NOMO-1 treated with DMSO at 0.1 percent for 48 hours (cell line): ENCODE results near the gene GRPEL1.

ENCODE experiments used
- DNase-seq: peaks from one replicate; lab custom pipeline; 2025; ENCODE audit not compliant: unreplicated experiment; lab: John Stamatoyannopoulos, UW

GRPEL1 gene

DNA sequence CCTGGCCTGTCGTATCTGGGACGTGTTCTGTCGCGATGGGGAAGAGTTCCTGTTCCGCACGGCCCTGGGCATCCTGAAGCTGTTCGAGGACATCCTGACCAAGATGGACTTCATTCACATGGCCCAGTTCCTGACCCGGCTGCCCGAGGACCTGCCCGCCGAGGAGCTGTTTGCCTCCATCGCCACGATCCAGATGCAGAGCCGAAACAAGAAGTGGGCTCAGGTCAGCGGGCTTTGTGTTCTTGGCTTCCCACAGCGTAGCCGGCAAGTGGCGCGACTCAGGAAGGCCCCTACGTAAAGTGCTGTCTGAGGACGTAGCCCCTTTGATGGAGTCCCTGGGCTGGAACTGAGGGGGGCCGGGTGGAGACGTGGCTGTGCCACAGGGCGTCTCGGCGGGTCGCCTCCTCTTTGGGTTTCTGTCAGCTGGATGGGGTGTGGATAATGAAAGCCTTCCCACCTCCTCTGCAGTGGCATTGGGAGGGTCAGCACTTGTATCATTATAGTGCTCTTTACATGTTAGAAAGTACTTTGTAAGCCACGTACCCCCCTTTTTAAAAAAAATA lies 42.7 kb downstream of the GRPEL1 start:
- DNase-seq: no peak

DNA sequence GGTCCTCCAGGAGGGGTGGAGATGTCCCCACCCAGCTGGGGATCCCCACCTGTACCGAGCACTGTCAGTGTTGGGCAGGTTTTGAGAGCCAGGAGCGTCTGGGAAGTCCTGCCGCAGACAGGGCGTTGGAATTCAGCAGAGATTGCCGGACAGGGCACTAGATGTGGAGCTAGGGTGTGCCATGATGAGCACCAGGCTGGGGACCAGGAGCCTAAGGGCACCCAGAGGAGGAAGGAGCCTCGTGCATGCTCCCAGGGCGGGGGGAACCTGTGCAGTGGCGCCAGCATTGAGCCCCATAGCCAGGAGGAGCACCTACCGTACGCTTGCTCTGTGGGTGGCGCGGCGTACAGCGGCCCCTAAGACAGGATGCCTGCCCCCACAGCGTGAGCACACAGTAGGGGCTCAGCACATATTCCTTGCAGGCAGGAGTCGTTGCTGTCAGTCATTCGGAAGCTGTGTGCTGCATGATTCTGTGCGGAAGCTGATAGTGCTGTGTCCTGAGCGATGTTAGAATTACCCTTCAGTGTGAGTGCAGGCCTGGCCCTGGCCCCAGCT lies 43.5 kb downstream of the GRPEL1 start:
- no peak for DNase-seq

- no peak for DNase-seq
These were observed 44.0 kb downstream of the GRPEL1 start for GRCh38 chr4:7023901-7024300.

DNA sequence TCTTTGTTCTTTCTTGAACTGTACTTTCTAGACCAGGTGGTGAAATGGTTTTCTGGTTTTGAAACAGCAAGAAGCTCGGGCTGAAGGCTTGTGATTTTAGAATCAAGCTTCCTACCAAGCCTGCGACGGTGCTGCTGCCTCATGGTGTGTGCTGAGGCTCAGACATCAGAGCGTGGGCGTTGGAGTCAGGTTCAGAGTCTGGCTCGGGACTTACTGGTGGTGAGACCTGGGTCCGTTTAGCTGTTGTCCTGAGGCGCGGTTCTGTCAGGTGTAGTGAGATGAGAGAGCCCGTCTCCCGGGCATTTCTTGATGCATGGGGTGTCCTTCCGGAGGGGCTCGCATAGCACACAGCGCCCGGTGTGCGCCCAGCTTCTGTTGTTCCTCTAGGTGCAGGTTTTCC lies 44.4 kb downstream of the GRPEL1 start:
- no peak for DNase-seq

DNA sequence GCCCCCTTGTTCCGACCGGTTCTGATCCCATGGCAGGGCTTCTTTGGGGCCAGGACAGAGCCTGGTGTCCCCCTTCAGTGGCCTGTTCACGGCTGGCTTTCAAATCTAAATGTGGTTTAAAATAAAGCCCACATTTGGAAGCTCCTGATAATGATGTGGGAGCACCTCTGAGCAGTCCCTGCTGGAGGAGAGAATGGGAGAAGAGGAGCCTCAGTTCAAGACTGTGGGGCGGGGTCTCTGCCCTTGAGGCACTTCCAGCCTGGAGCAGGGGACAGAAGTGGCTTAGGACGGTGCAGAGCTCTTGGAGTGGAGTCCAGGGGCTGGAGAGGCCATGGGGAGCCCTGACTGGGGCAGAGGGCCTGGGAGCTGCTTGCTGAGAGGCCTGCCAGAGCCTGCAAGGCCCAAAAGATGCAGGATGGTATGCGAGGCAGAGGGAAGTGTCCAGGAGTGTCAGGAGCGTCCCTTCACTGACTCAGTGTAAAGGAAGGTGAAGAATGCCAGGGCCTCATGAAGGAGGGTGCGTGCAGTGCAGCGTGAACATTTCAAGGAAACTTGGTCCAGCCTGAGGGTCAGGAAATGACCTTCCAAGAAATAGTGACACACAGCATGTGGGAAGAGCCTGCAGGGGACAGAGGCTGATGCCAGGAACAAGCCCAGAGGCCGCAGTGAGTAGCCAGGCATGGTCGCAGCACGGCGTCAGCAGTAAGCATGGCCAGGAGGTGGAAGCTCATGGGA lies 45.8 kb downstream of the GRPEL1 start:
- no peak for DNase-seq

- no peak for DNase-seq
These were observed 46.5 kb downstream of the GRPEL1 start for GRCh38 chr4:7021355-7021754.

GRCh38 chr4:7020856-7021255 lies 47.0 kb downstream of the GRPEL1 start:
- DNase-seq: no peak

- no peak for DNase-seq
These were observed 47.6 kb downstream of the GRPEL1 start for GRCh38 chr4:7020290-7020689.

DNA sequence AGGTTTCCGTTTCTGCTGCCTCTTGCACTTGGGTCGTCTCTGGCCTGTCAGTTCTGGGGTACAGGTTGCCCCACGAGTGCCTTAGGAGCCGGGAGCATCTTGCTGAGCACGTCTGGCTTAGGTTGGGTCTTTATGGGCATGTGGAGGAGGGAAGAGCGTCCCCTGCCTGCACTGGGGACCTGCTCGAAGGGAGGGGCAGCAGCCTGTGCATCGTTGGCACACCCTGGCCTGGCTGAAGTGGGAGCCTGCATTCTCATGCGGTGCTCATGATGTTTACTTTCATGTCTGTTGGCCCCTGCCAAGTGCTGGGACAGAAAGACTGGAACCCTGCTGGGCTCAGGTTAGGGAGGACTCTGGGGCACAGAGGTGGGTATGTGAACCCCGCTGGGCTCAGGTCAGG lies 48.5 kb downstream of the GRPEL1 start:
- no peak for DNase-seq

- no peak for DNase-seq
These were observed 49.6 kb downstream of the GRPEL1 start for GRCh38 chr4:7018281-7018680.

DNA sequence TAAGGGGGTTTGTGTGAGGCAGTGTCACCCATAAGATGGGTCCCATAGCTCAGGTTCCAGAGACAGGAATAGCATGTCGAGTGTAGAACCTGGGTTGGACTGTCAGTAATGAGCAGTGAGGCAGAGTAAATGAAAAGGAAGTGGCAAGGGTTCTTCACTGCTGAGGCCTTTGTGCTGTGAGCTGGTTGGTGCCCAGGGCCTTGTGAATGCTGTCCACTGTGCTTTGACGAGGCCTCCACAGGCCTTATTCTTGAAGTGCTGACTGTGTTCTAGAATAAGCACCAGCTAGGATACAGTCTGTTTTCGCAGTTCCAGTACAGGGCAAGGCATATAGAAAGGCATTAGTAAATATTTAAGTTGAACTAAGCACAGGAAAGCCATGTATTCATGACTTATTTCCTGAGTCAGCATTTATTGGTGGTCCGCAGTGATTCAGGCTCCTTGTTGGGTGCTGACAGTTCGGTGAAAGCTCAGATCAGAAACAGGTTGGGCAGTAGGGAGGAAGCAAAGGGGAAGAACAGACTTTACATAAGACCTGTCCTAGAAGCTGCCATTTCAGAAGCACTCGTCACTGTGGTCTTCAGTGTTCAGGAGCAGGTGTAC lies 50.3 kb downstream of the GRPEL1 start:
- no peak for DNase-seq

DNA sequence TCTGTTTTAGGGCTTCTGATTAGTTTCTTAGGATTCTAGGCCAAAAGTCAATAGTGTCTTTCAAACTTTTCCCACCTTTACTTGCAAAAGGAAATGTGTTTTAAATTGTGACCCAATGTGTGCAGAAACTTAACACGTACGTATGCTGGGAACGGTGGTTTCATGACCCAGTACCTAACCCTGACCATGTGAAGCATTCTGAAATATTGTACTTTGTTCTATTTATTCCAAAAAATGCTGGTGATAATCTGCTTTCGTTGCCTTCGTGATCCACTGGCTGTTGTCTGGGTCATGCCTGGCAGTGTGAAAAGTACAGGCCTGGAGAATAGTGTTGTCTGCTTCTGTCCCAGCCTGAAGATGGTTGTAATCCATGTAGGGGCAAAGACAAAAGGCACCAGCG lies 51.4 kb downstream of the GRPEL1 start:
- no peak for DNase-seq

DNA sequence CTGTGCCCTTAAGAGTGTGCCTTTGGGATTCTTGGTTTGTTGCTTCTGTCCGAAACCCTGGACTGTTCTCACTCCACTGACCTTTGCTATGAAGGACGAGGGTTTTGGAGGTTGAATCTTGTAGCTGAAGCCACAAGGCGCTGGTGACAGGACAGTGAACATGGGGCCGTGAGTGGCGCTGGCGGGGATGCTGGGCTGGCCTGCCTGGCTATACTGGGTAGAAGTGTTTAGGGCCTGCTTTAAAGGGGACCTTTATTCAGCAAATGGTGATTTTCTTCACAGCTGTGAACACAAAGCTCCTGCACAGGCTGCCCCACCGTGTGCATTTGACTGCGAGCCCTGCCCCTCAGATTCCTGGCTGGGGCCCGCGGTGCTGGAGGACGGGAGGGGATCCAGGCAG lies 51.8 kb downstream of the GRPEL1 start:
- DNase-seq: no peak

- DNase-seq: no peak
These were observed 52.4 kb downstream of the GRPEL1 start for GRCh38 chr4:7015383-7016035.

DNA sequence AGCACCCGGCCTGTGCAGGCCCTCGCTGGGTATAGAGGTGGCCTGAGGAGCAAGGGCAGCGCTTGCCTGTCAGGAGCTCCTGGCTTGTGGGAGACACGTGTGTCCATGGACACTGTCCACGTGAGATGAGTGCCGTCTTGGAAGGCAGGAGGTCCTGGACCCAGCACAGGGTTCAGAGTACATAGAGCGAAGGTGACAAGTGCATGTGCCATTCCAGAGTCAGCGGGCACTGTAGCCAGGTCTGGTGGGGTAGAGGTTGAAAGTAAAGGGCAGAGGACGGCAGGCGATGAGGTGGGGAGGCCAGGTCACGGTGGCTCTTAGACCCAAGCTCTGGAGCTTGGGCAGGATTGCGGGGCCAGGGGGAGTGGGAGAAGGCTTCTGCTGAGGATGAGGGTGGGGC lies 53.0 kb downstream of the GRPEL1 start:
- DNase-seq: no peak

GRCh38 chr4:7013175-7013574 lies 54.7 kb downstream of the GRPEL1 start:
- no peak for DNase-seq

- DNase-seq: no peak
These were observed 58.3 kb downstream of the GRPEL1 start for GRCh38 chr4:7009564-7009963.
